GM12874 (cell line): Measurements from ENCODE around the gene WDR53.

Experiments used
- CTCF ChIP-seq: IDR thresholded peaks from 2 replicates; pipeline ENCODE4 v1.5.1; 2011; ENCODE audit warnings: low read depth, mild to moderate bottlenecking, control low read depth, low read length, moderate library complexity; ENCODE audit not compliant: insufficient read depth

WDR53 gene

GRCh38 chr3:196519718-196520082 is 48.7 kb downstream of the WDR53 start:
- no peak for TF ChIP-seq CTCF

- peak; percentile 16; the same call in 1 of the 2 replicates for TF ChIP-seq CTCF
Observed at GRCh38 chr3:196518966-196519717, 49.2 kb downstream of the WDR53 start.

GRCh38 chr3:196517919-196518318 is 50.4 kb downstream of the WDR53 start:
- no peak for TF ChIP-seq CTCF

- TF ChIP-seq CTCF, result no peak
Observed at GRCh38 chr3:196517162-196517800, 51.1 kb downstream of the WDR53 start.

- TF ChIP-seq CTCF, result no peak
Observed at GRCh38 chr3:196514913-196515621, 53.3 kb downstream of the WDR53 start, which contains the start of gene SMCO1. TSS of gene SMCO1 (minus strand) at chr3:196515346. CDS start at chr3:196515209, 137 bp downstream.

- no peak for TF ChIP-seq CTCF
Observed at GRCh38 chr3:196514350-196514716, 54.0 kb downstream of the WDR53 start.

GRCh38 chr3:196513697-196514349 is 54.5 kb downstream of the WDR53 start:
- no peak for TF ChIP-seq CTCF
